ENCODE results near the gene MBOAT1.

DNA sequence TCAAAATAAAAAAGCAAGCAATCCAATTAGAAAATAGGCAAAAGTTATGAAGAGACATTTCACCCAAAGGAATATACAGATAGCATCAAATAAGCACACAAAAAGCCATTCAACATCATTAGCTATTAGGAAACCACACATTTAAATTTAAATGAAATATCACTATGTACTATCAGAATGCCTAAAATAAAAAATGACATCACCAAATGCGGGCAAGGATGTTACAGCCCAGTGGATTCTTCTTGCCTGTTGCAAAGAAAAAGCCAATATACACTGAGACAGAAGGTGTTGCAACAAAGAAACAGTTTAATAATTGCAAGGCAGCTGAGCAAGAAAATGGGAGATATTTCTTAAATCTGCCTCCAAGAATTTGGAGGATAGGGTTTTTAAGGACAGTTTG is 31.0 kb upstream of the MBOAT1 start:
- TF ChIP-seq CTCF (conservative IDR thresholded peaks at IDR 0.05; ENCODE audit: low read depth, low read length) (no peak), EZH2 (IDR thresholded peaks at IDR 0.05; ENCODE audit: borderline replicate concordance, low read depth, low read length, poor library complexity, severe bottlenecking) (no peak)

Data from A673 (cell line).